ENCODE data around the gene PLD5.

- TF ChIP-seq POLR2AphosphoS5 (IDR thresholded peaks at IDR 0.05; ENCODE audit: low read depth, low read length), result no peak
- no peak for TF ChIP-seq CTCF (CRISPR knock-in tag; IDR thresholded peaks at IDR 0.05)
- no peak for TF ChIP-seq KAT2B (IDR thresholded peaks at IDR 0.05; ENCODE audit: borderline replicate concordance, low read depth, low read length)
- no peak for TF ChIP-seq ZZZ3 (CRISPR knock-in tag; IDR thresholded peaks at IDR 0.05; ENCODE audit: borderline replicate concordance)
- no peak for TF ChIP-seq ZNF260 (CRISPR knock-in tag; IDR thresholded peaks at IDR 0.05; ENCODE audit: borderline replicate concordance, low read depth)
- no peak for TF ChIP-seq ZBTB7B (CRISPR knock-in tag; IDR thresholded peaks at IDR 0.05)
- TF ChIP-seq POLR2A (IDR thresholded peaks at IDR 0.05; ENCODE audit: insufficient read depth in 1 of 2, low read depth in 2 of 2, low read length in 2 of 2), result no peak
- no peak for TF ChIP-seq HOXA7 (CRISPR knock-in tag; IDR thresholded peaks at IDR 0.05)
- no peak for TF ChIP-seq ELF4 (CRISPR knock-in tag; IDR thresholded peaks at IDR 0.05; ENCODE audit: borderline replicate concordance)
- TF ChIP-seq, protein P1, sequence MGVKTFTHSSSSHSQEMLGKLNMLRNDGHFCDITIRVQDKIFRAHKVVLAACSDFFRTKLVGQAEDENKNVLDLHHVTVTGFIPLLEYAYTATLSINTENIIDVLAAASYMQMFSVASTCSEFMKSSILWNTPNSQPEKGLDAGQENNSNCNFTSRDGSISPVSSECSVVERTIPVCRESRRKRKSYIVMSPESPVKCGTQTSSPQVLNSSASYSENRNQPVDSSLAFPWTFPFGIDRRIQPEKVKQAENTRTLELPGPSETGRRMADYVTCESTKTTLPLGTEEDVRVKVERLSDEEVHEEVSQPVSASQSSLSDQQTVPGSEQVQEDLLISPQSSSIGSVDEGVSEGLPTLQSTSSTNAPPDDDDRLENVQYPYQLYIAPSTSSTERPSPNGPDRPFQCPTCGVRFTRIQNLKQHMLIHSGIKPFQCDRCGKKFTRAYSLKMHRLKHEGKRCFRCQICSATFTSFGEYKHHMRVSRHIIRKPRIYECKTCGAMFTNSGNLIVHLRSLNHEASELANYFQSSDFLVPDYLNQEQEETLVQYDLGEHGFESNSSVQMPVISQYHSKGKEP (CRISPR knock-in tag; IDR thresholded peaks at IDR 0.05), result no peak
These were observed 490.1 kb downstream of the PLD5 start for GRCh38 chr1:242034392-242034791.
